Endothelial cell of umbilical vein (primary cell): Measurements from ENCODE around the gene PRPF40A. TPM values are rescaled to one million over a fixed set of nuclear protein-coding genes. Genes with fewer than 3 reads are reported as not detected.
A peak's percentile ranks its signal among the peaks of the same experiment; 100 is the strongest.

Experiments used
- BruUV-seq: library from RNA; stranded (reverse); fragments of 400-500 nt; replicated peaks from 2 replicates; lab custom pipeline; 2021; lab: Mats Ljungman, UMichigan
- CTCF ChIA-PET: fragments of 300-600, 350-600 bp; sonication (Branson Sonifier 250); formaldehyde crosslinking; loops from one replicate; lab custom pipeline; 2021; ENCODE audit warnings: antibody characterized with exemption, inconsistent platforms; lab: Charles Lee
- POLR2A ChIA-PET: fragments of 300-600, 350-600 bp; sonication (Branson Sonifier 250); formaldehyde crosslinking; loops from one replicate; lab custom pipeline; 2021; ENCODE audit warnings: antibody characterized with exemption, inconsistent platforms; lab: Charles Lee
- DNase-seq: peaks from one replicate; pipeline ENCODE4 v3.0.0-alpha.2; 2011; ENCODE audit warnings: low read depth, low spot score
- FAIRE-seq: peaks from 2 replicates; lab custom pipeline; 2011; peaks lifted over from hg19 to GRCh38; lab: Jason Lieb, UNC
- H2AFZ ChIP-seq: 2 replicates; pipeline ENCODE4 v1.6.0; 2012; ENCODE audit warnings: low read depth, low read length, control low read depth, inconsistent platforms
- H3K27ac ChIP-seq: 2 replicates; pipeline ENCODE4 v1.5.1; 2011; ENCODE audit warnings: low read depth, mild to moderate bottlenecking, control low read depth, low read length, moderate library complexity; ENCODE audit not compliant: insufficient read depth
- H3K27me3 ChIP-seq, 2 experiments: 2 replicates each; pipeline versions ENCODE4 v1.6.0 to v1.6.1; 2011; ENCODE audit warnings: low read length in 2 of 2, mixed read lengths in 1 of 2; ENCODE audit not compliant: control insufficient read depth in 2 of 2, insufficient read depth in 2 of 2
- H3K36me3 ChIP-seq, 2 experiments: 2 replicates in 1 of 2; 3 replicates in 1 of 2; pipeline ENCODE4 v1.5.1; 2011; ENCODE audit warnings: low read length in 2 of 2, mild to moderate bottlenecking in 1 of 2, moderate library complexity in 1 of 2; ENCODE audit not compliant: control insufficient read depth in 2 of 2, insufficient read depth in 2 of 2; ENCODE audit errors: extremely low read depth in 1 of 2
- H3K4me1 ChIP-seq: 3 replicates; pipeline ENCODE4 v1.5.1; 2011; ENCODE audit warnings: mild to moderate bottlenecking, low read length; ENCODE audit not compliant: control insufficient read depth, insufficient read depth; ENCODE audit errors: extremely low read depth
- H3K4me2 ChIP-seq: 2 replicates; pipeline ENCODE4 v1.6.1; 2011; ENCODE audit warnings: low read length, control low read depth, mixed read lengths; ENCODE audit not compliant: insufficient read depth
- H3K4me3 ChIP-seq, 3 experiments: fragments of 200-600 bp in 1 of 3; sonication (generic), shearing (Covaris generic) in 1 of 3; replicated peaks in 1 of 3; 2 replicates each; pipeline ENCODE4 v1.5.1; 2011 to 2016; ENCODE audit warnings: control low read depth in 3 of 3, low read length in 3 of 3, mild to moderate bottlenecking in 2 of 3, inconsistent platforms in 1 of 3, low read depth in 1 of 3, moderate library complexity in 1 of 3; ENCODE audit not compliant: insufficient read depth in 1 of 3
- H3K79me2 ChIP-seq: 2 replicates; pipeline ENCODE4 v1.6.0; 2012; ENCODE audit warnings: low read length, inconsistent platforms; ENCODE audit not compliant: control insufficient read depth, insufficient read depth
- H3K9ac ChIP-seq: replicated peaks from 2 replicates; pipeline ENCODE3; 2011; ENCODE audit warnings: low read length, control low read depth; ENCODE audit not compliant: insufficient read depth; ENCODE audit errors: extremely low read depth
- H3K9me1 ChIP-seq: replicated peaks from 3 replicates; pipeline ENCODE4 v1.6.0; 2011; ENCODE audit warnings: mild to moderate bottlenecking, low read length; ENCODE audit not compliant: control insufficient read depth, insufficient read depth; ENCODE audit errors: extremely low read depth
- H3K9me3 ChIP-seq: replicated peaks from 2 replicates; pipeline ENCODE4 v1.5.1; 2012; ENCODE audit warnings: low read length, inconsistent platforms; ENCODE audit not compliant: control insufficient read depth, insufficient read depth
- H4K20me1 ChIP-seq: replicated peaks from 2 replicates; pipeline ENCODE3; 2011; ENCODE audit warnings: mild to moderate bottlenecking, low read length; ENCODE audit not compliant: control insufficient read depth, insufficient read depth; ENCODE audit errors: extremely low read depth
- CTCF ChIP-seq, 2 donors: IDR thresholded peaks; 1 replicate in 1 of 2; 2 replicates in 1 of 2; pipeline ENCODE4 v1.5.1; 2011; ENCODE audit warnings: low read length in 2 of 2, mild to moderate bottlenecking in 2 of 2, moderate library complexity in 2 of 2, control low read depth in 1 of 2, inconsistent platforms in 1 of 2, low read depth in 1 of 2; ENCODE audit not compliant: insufficient read depth in 1 of 2; ENCODE audit errors: extremely low read depth in 1 of 2
- EZH2 ChIP-seq: IDR thresholded peaks from 2 replicates; pipeline ENCODE4 v1.6.1; 2012; ENCODE audit warnings: borderline replicate concordance, low read depth, mild to moderate bottlenecking, moderate library complexity, low read length, inconsistent platforms; ENCODE audit not compliant: severe bottlenecking
- FOS ChIP-seq: IDR thresholded peaks from 2 replicates; pipeline ENCODE4 v1.6.1; 2011; ENCODE audit warnings: mild to moderate bottlenecking, low read length, moderate library complexity, borderline replicate concordance; ENCODE audit not compliant: insufficient read depth
- GATA2 ChIP-seq: IDR thresholded peaks from 2 replicates; pipeline ENCODE4 v1.7.0; 2011; ENCODE audit warnings: low read depth, mild to moderate bottlenecking, moderate library complexity, mixed read lengths, low read length; ENCODE audit not compliant: insufficient read length, insufficient read depth
- JUN ChIP-seq: IDR thresholded peaks from 2 replicates; pipeline ENCODE4 v1.6.1; 2011; ENCODE audit warnings: borderline replicate concordance, low read depth; ENCODE audit not compliant: insufficient read length, insufficient read depth
- MAX ChIP-seq: IDR thresholded peaks from 2 replicates; pipeline ENCODE4 v1.6.1; 2011; ENCODE audit not compliant: insufficient read depth, insufficient read length
- MYC ChIP-seq: IDR thresholded peaks from one replicate; pipeline ENCODE4 v1.6.1; 2011; ENCODE audit warnings: mild to moderate bottlenecking, low read depth, low read length
- POLR2A ChIP-seq: IDR thresholded peaks from 2 replicates; pipeline ENCODE4 v1.6.1; 2012; ENCODE audit warnings: low read depth, mild to moderate bottlenecking, control low read depth, low read length
- POLR2AphosphoS5 ChIP-seq: IDR thresholded peaks from 2 replicates; pipeline ENCODE4 v1.6.1; 2012; ENCODE audit warnings: low read depth, mild to moderate bottlenecking, control low read depth, low read length, moderate library complexity; ENCODE audit not compliant: insufficient read depth
- dilution Hi-C: fragments of 300-500 bp; cut with MboI; formaldehyde crosslinking; loops from one replicate; pipeline ENCODE4 v1.15.0; 2019; ENCODE audit warnings: low sequenced_read_pairs; ENCODE audit not compliant: extremely low pct_ligation_motif_present
- intact Hi-C: fragments of 100-400 bp; cut with micrococcal nuclease; formaldehyde crosslinking; loops from one replicate; pipeline ENCODE4 v1.10.0; 2022
- polyA plus RNA-seq, 4 experiments: library from polyadenylated mRNA; depleted of rRNA in 3 of 4; stranded (reverse) in 3 of 4; unstranded in 1 of 4; fragments of >200 nt; gene quantifications; 2 replicates each; pipeline versions ENCODE4 v1.2.1 to v1.2.3, GENCODE V29; 2011 to 2012; ENCODE audit warnings: missing spikeins in 1 of 4
- total RNA-seq: library from RNA; stranded (reverse); gene quantifications from 2 replicates; pipeline ENCODE4 v1.2.3, GENCODE V29; 2021

PRPF40A gene
- total and polyA plus RNA-seq, 2 donors (not counting 3 experiments of a cell fraction or from before 2014, with no cell fraction given) = 58.2 to 123 TPM

GRCh38 chr2:152626911-152627339 is 90.3 kb downstream of the PRPF40A start:
- FAIRE-seq (no peak), DNase-seq (no peak)
- H3K9me1 ChIP-seq = no peaks in the 10 kb centered on the region
- H3K4me1 ChIP-seq = no peaks in the 10 kb centered on the region
- H3K4me2 ChIP-seq = no peak overlapping the region
- H2AFZ ChIP-seq = no peak overlapping the region
- no peak overlapping the region for H3K27ac ChIP-seq
- H3K4me3 ChIP-seq = no peak overlapping the region
- H3K27me3 ChIP-seq = no peaks in the 10 kb centered on the region
- no TSS peak for BruUV-seq
- intact Hi-C loops = loop anchor here (1.0 to 2.0 kb wide), 5 partner anchors 72 to 590 kb away; partner anchors contain the start of gene FMNL2
- dilution Hi-C loops = no loop called here
- ChIA-PET CTCF (interaction anchor here (1.2 to 2.3 kb wide), 6 partner anchors 8 to 451 kb away, joined by 4 to 14 read pairs (median 6); partner anchors contain the start of genes FMNL2 and STAM2), POLR2A (no interaction called here)
- TF ChIP-seq JUN = no peak
- no peak for TF ChIP-seq FOS
- no peak for TF ChIP-seq GATA2
- no peak for TF ChIP-seq MYC
- TF ChIP-seq POLR2A = no peak
- TF ChIP-seq MAX = no peak
- TF ChIP-seq POLR2AphosphoS5 = no peak
- no peak for TF ChIP-seq EZH2
- peaks cover 3 to 4% of the 10 kb centered on the region in 2 experiments for H3K36me3 ChIP-seq
- no peak overlapping the region for H3K9ac ChIP-seq
- no peaks in the 10 kb centered on the region for H3K9me3 ChIP-seq
- H4K20me1 ChIP-seq = no peaks in the 10 kb centered on the region
- H3K79me2 ChIP-seq = no peaks in the 10 kb centered on the region

GRCh38 chr2:152624805-152625204 is 92.5 kb downstream of the PRPF40A start:
- TF ChIP-seq GATA2 (no peak), POLR2AphosphoS5 (no peak), POLR2A (no peak), EZH2 (no peak), MYC (no peak), JUN (no peak), MAX (no peak), FOS (no peak), CTCF (IDR thresholded peaks at IDR 0.05; ENCODE audit: extremely low read depth in 1 of 2, insufficient read depth in 1 of 2, low read depth in 1 of 2, low read length in 2 of 2) (no peak)
- Histone ChIP-seq H2AFZ (no peak overlapping the region), H3K36me3 (peaks cover 5 to 8% of the 10 kb centered on the region in 2 experiments), H3K9ac (no peak overlapping the region), H4K20me1 (no peaks in the 10 kb centered on the region), H3K4me1 (no peaks in the 10 kb centered on the region), H3K9me1 (no peaks in the 10 kb centered on the region), H3K4me3 (no peak overlapping the region), H3K4me2 (no peak overlapping the region), H3K27ac (no peak overlapping the region), H3K79me2 (no peaks in the 10 kb centered on the region), H3K27me3 (no peaks in the 10 kb centered on the region), H3K9me3 (no peaks in the 10 kb centered on the region)
- intact Hi-C loops = no loop called here
- dilution Hi-C loops = no loop called here
- no TSS peak for BruUV-seq
- FAIRE-seq = peak; percentile 60
- no peak for DNase-seq
- POLR2A ChIA-PET = no interaction called here
- CTCF ChIA-PET = interaction anchor here (1.9 kb wide), 1 partner anchor 449 kb away, joined by 7 read pairs; the partner anchor contains the start of gene STAM2
